ENCODE measurements around the gene CCDC88A.
A peak's percentile ranks its signal among the peaks of the same experiment; 100 is the strongest.
"Not testable (repeated sequence)": the region's sequence is repeated elsewhere in the genome, so short reads cannot be mapped to it uniquely, and the experiment has no call there.

The CCDC88A gene

GRCh38 chr2:55419679-55420438 lies at the start of gene CCDC88A:
Gene CCDC88A, minus strand, starts transcription at chr2:55419856. Its CDS starts 777 bp downstream, at chr2:55419079.
- Histone ChIP-seq H3K9ac (ENCODE audit: low read depth in 1 of 2, low read length in 2 of 2) (peak within 1 kb of the TSS; percentile 53 to 75), H3K27ac (ENCODE audit: low read depth, low read length) (peak within 1 kb of the TSS; percentile 67), H3K36me3 (ENCODE audit: control insufficient read depth in 1 of 2, insufficient read depth in 2 of 2, low read length in 2 of 2) (no peaks in the 10 kb centered on the region), H3K4me1 (ENCODE audit: control insufficient read depth in 1 of 2, insufficient read depth in 2 of 2, low read length in 2 of 2) (peaks cover 0 to 11% of the 10 kb centered on the region in 2 donors), H3K4me3 (ENCODE audit: low read depth in 1 of 2, low read length in 2 of 2) (peak within 1 kb of the TSS; percentile 91 to 92), H3K27me3 (ENCODE audit: control insufficient read depth in 1 of 2, insufficient read depth in 2 of 2, low read length in 2 of 2) (no peaks in the 10 kb centered on the region), H3K9me3 (ENCODE audit: control insufficient read depth in 1 of 2, low read length in 2 of 2) (no peaks in the 10 kb centered on the region)

GRCh38 chr2:55461679-55462078 lies 42.0 kb upstream of the CCDC88A start:
- Histone ChIP-seq H3K9ac (ENCODE audit: low read depth in 1 of 2, low read length in 2 of 2) (no peak overlapping the region), H3K27ac (ENCODE audit: low read depth, low read length) (no peak overlapping the region), H3K27me3 (ENCODE audit: control insufficient read depth in 1 of 2, insufficient read depth in 2 of 2, low read length in 2 of 2) (no peaks in the 10 kb centered on the region), H3K9me3 (ENCODE audit: control insufficient read depth in 1 of 2, low read length in 2 of 2) (peaks cover 0 to 3% of the 10 kb centered on the region in 2 donors), H3K36me3 (ENCODE audit: control insufficient read depth in 1 of 2, insufficient read depth in 2 of 2, low read length in 2 of 2) (no peaks in the 10 kb centered on the region), H3K4me3 (ENCODE audit: low read depth in 1 of 2, low read length in 2 of 2) (no peak overlapping the region), H3K4me1 (ENCODE audit: control insufficient read depth in 1 of 2, insufficient read depth in 2 of 2, low read length in 2 of 2) (peaks cover 0 to 7% of the 10 kb centered on the region in 2 donors)

- Histone ChIP-seq H3K4me3 (ENCODE audit: low read depth in 1 of 2, low read length in 2 of 2) (no peak overlapping the region), H3K9ac (ENCODE audit: low read depth in 1 of 2, low read length in 2 of 2) (no peak overlapping the region), H3K27ac (ENCODE audit: low read depth, low read length) (no peak overlapping the region), H3K4me1 (ENCODE audit: control insufficient read depth in 1 of 2, insufficient read depth in 2 of 2, low read length in 2 of 2) (peaks cover 0 to 7% of the 10 kb centered on the region in 2 donors), H3K27me3 (ENCODE audit: control insufficient read depth in 1 of 2, insufficient read depth in 2 of 2, low read length in 2 of 2) (no peaks in the 10 kb centered on the region), H3K9me3 (ENCODE audit: control insufficient read depth in 1 of 2, low read length in 2 of 2) (peaks cover 0 to 3% of the 10 kb centered on the region in 2 donors), H3K36me3 (ENCODE audit: control insufficient read depth in 1 of 2, insufficient read depth in 2 of 2, low read length in 2 of 2) (no peaks in the 10 kb centered on the region)
Measured at GRCh38 chr2:55460562-55460961, 40.9 kb upstream of the CCDC88A start.

- Histone ChIP-seq H3K4me3 (ENCODE audit: low read depth in 1 of 2, low read length in 2 of 2) (no peak overlapping the region), H3K27ac (ENCODE audit: low read depth, low read length) (no peak overlapping the region), H3K9ac (ENCODE audit: low read depth in 1 of 2, low read length in 2 of 2) (no peak overlapping the region), H3K27me3 (ENCODE audit: control insufficient read depth in 1 of 2, insufficient read depth in 2 of 2, low read length in 2 of 2) (no peaks in the 10 kb centered on the region), H3K36me3 (ENCODE audit: control insufficient read depth in 1 of 2, insufficient read depth in 2 of 2, low read length in 2 of 2) (no peaks in the 10 kb centered on the region), H3K9me3 (ENCODE audit: control insufficient read depth in 1 of 2, low read length in 2 of 2) (peaks cover 0 to 3% of the 10 kb centered on the region in 2 donors), H3K4me1 (ENCODE audit: control insufficient read depth in 1 of 2, insufficient read depth in 2 of 2, low read length in 2 of 2) (peaks cover 0 to 7% of the 10 kb centered on the region in 2 donors)
Measured at GRCh38 chr2:55459714-55460274, 40.1 kb upstream of the CCDC88A start.

GRCh38 chr2:55459279-55459678 lies 39.6 kb upstream of the CCDC88A start:
- no peak overlapping the region for H3K4me3 ChIP-seq (ENCODE audit: low read depth in 1 of 2, low read length in 2 of 2)

GRCh38 chr2:55454121-55454520 lies 34.5 kb upstream of the CCDC88A start:
- H3K4me3 ChIP-seq (ENCODE audit: low read depth in 1 of 2, low read length in 2 of 2), result no peak overlapping the region

More at GRCh38 chr2:55459279-55459678, 39.6 kb upstream of the CCDC88A start:
- Histone ChIP-seq H3K4me1 (ENCODE audit: control insufficient read depth in 1 of 2, insufficient read depth in 2 of 2, low read length in 2 of 2) (peaks cover 0 to 7% of the 10 kb centered on the region in 2 donors), H3K27ac (ENCODE audit: low read depth, low read length) (no peak overlapping the region), H3K27me3 (ENCODE audit: control insufficient read depth in 1 of 2, insufficient read depth in 2 of 2, low read length in 2 of 2) (no peaks in the 10 kb centered on the region), H3K9ac (ENCODE audit: low read depth in 1 of 2, low read length in 2 of 2) (no peak overlapping the region), H3K36me3 (ENCODE audit: control insufficient read depth in 1 of 2, insufficient read depth in 2 of 2, low read length in 2 of 2) (no peaks in the 10 kb centered on the region), H3K9me3 (ENCODE audit: control insufficient read depth in 1 of 2, low read length in 2 of 2) (peaks cover 0 to 3% of the 10 kb centered on the region in 2 donors)

GRCh38 chr2:55452879-55453278 lies 33.2 kb upstream of the CCDC88A start:
- Histone ChIP-seq H3K36me3 (ENCODE audit: control insufficient read depth in 1 of 2, insufficient read depth in 2 of 2, low read length in 2 of 2) (no peaks in the 10 kb centered on the region), H3K9me3 (ENCODE audit: control insufficient read depth in 1 of 2, low read length in 2 of 2) (no peaks in the 10 kb centered on the region), H3K27ac (ENCODE audit: low read depth, low read length) (no peak overlapping the region), H3K27me3 (ENCODE audit: control insufficient read depth in 1 of 2, insufficient read depth in 2 of 2, low read length in 2 of 2) (no peaks in the 10 kb centered on the region), H3K9ac (ENCODE audit: low read depth in 1 of 2, low read length in 2 of 2) (no peak overlapping the region), H3K4me3 (ENCODE audit: low read depth in 1 of 2, low read length in 2 of 2) (no peak overlapping the region), H3K4me1 (ENCODE audit: control insufficient read depth in 1 of 2, insufficient read depth in 2 of 2, low read length in 2 of 2) (no peaks in the 10 kb centered on the region)

More at GRCh38 chr2:55454121-55454520, 34.5 kb upstream of the CCDC88A start:
- no peaks in the 10 kb centered on the region for H3K36me3 ChIP-seq (ENCODE audit: control insufficient read depth in 1 of 2, insufficient read depth in 2 of 2, low read length in 2 of 2)
- H3K9ac ChIP-seq (ENCODE audit: low read depth in 1 of 2, low read length in 2 of 2), result no peak overlapping the region
- no peaks in the 10 kb centered on the region for H3K4me1 ChIP-seq (ENCODE audit: control insufficient read depth in 1 of 2, insufficient read depth in 2 of 2, low read length in 2 of 2)
- H3K27ac ChIP-seq (ENCODE audit: low read depth, low read length), result no peak overlapping the region
- no peaks in the 10 kb centered on the region for H3K9me3 ChIP-seq (ENCODE audit: control insufficient read depth in 1 of 2, low read length in 2 of 2)
- no peaks in the 10 kb centered on the region for H3K27me3 ChIP-seq (ENCODE audit: control insufficient read depth in 1 of 2, insufficient read depth in 2 of 2, low read length in 2 of 2)

- Histone ChIP-seq H3K27me3 (ENCODE audit: control insufficient read depth in 1 of 2, insufficient read depth in 2 of 2, low read length in 2 of 2) (no peaks in the 10 kb centered on the region), H3K27ac (ENCODE audit: low read depth, low read length) (no peak overlapping the region), H3K9me3 (ENCODE audit: control insufficient read depth in 1 of 2, low read length in 2 of 2) (no peaks in the 10 kb centered on the region), H3K4me3 (ENCODE audit: low read depth in 1 of 2, low read length in 2 of 2) (no peak overlapping the region), H3K4me1 (ENCODE audit: control insufficient read depth in 1 of 2, insufficient read depth in 2 of 2, low read length in 2 of 2) (no peaks in the 10 kb centered on the region), H3K36me3 (ENCODE audit: control insufficient read depth in 1 of 2, insufficient read depth in 2 of 2, low read length in 2 of 2) (no peaks in the 10 kb centered on the region), H3K9ac (ENCODE audit: low read depth in 1 of 2, low read length in 2 of 2) (no peak overlapping the region)
Measured at GRCh38 chr2:55451699-55452098, 32.0 kb upstream of the CCDC88A start.

GRCh38 chr2:55450014-55450413 lies 30.4 kb upstream of the CCDC88A start:
- H3K27ac ChIP-seq (ENCODE audit: low read depth, low read length); H3K4me3 ChIP-seq (ENCODE audit: low read depth in 1 of 2, low read length in 2 of 2); H3K27me3 ChIP-seq (ENCODE audit: control insufficient read depth in 1 of 2, insufficient read depth in 2 of 2, low read length in 2 of 2); H3K9me3 ChIP-seq (ENCODE audit: control insufficient read depth in 1 of 2, low read length in 2 of 2); H3K9ac ChIP-seq (ENCODE audit: low read depth in 1 of 2, low read length in 2 of 2); H3K4me1 ChIP-seq (ENCODE audit: control insufficient read depth in 1 of 2, insufficient read depth in 2 of 2, low read length in 2 of 2); H3K36me3 ChIP-seq (ENCODE audit: control insufficient read depth in 1 of 2, insufficient read depth in 2 of 2, low read length in 2 of 2): not testable (repeated sequence)

- not testable (repeated sequence) for H3K27ac ChIP-seq (ENCODE audit: low read depth, low read length); H3K9me3 ChIP-seq (ENCODE audit: control insufficient read depth in 1 of 2, low read length in 2 of 2); H3K4me3 ChIP-seq (ENCODE audit: low read depth in 1 of 2, low read length in 2 of 2); H3K9ac ChIP-seq (ENCODE audit: low read depth in 1 of 2, low read length in 2 of 2); H3K36me3 ChIP-seq (ENCODE audit: control insufficient read depth in 1 of 2, insufficient read depth in 2 of 2, low read length in 2 of 2); H3K4me1 ChIP-seq (ENCODE audit: control insufficient read depth in 1 of 2, insufficient read depth in 2 of 2, low read length in 2 of 2); H3K27me3 ChIP-seq (ENCODE audit: control insufficient read depth in 1 of 2, insufficient read depth in 2 of 2, low read length in 2 of 2)
Measured at GRCh38 chr2:55442045-55442760, 22.5 kb upstream of the CCDC88A start.

Data from duodenal mucosa (tissue), 2 donors.